GM23338 (cell line): ENCODE data around the gene SESN3. TPM values are rescaled to one million over a fixed set of nuclear protein-coding genes. Genes with fewer than 3 reads are reported as not detected.
A peak's percentile ranks its signal among the peaks of the same experiment; 100 is the strongest.

Experiments
- ATAC-seq: fragments of 200-7000 bp; cut with Tn5 transposase; 3 replicates; pipeline ENCODE4 v1.9.1; 2020
- DNase-seq: peaks from one replicate; pipeline ENCODE4 v3.0.0-alpha.2; 2015; ENCODE audit warnings: low spot score
- H2AFZ ChIP-seq: fragments of 200-600 bp; sonication (generic); 2 replicates; pipeline ENCODE4 v1.8.0; 2016; ENCODE audit warnings: antibody characterized with exemption, mild to moderate bottlenecking, moderate library complexity
- H3F3A ChIP-seq: fragments of 200-600 bp; sonication (generic); replicated peaks from 2 replicates; pipeline ENCODE4 v1.8.0; 2017; ENCODE audit warnings: antibody characterized with exemption, mixed run types, low read depth
- H3K27ac ChIP-seq: fragments of 200-600 bp; sonication (generic); 2 replicates; pipeline ENCODE4 v1.6.1; 2016; ENCODE audit warnings: low read depth
- H3K27me3 ChIP-seq: fragments of 200-600 bp; sonication (generic); 2 replicates; pipeline ENCODE4 v1.8.0; 2016; ENCODE audit warnings: mild to moderate bottlenecking, mixed run types, moderate library complexity; ENCODE audit not compliant: insufficient read depth
- H3K36me3 ChIP-seq: fragments of 200-600 bp; sonication (generic); 2 replicates; pipeline ENCODE4 v1.8.0; 2016; ENCODE audit warnings: mild to moderate bottlenecking; ENCODE audit not compliant: insufficient read depth
- H3K4me1 ChIP-seq: fragments of 200-600 bp; sonication (generic); 2 replicates; pipeline ENCODE4 v1.8.0; 2016; ENCODE audit warnings: mild to moderate bottlenecking, moderate library complexity; ENCODE audit not compliant: insufficient read depth
- H3K4me2 ChIP-seq: fragments of 200-600 bp; sonication (generic); 2 replicates; pipeline ENCODE4 v1.7.1; 2017; ENCODE audit warnings: mixed run types
- H3K4me3 ChIP-seq: fragments of 200-600 bp; sonication (generic); 2 replicates; pipeline ENCODE4 v1.6.1; 2016; ENCODE audit warnings: mixed run types
- H3K79me2 ChIP-seq: fragments of 200-600 bp; sonication (generic); replicated peaks from 2 replicates; pipeline ENCODE4 v1.8.0; 2017; ENCODE audit warnings: mild to moderate bottlenecking; ENCODE audit not compliant: insufficient read depth
- H3K9me2 ChIP-seq: fragments of 200-600 bp; sonication (generic); 2 replicates; pipeline ENCODE4 v1.8.0; 2017; ENCODE audit not compliant: insufficient read depth
- H4K20me1 ChIP-seq: fragments of 200-600 bp; sonication (generic); replicated peaks from 2 replicates; pipeline ENCODE4 v1.8.0; 2017; ENCODE audit warnings: mild to moderate bottlenecking; ENCODE audit not compliant: insufficient read depth
- H3K27ac Mint-ChIP-seq: 2 replicates; pipeline ENCODE4 v1.8.0; 2020; ENCODE audit warnings: inconsistent platforms, mild to moderate bottlenecking, moderate library complexity, mixed read lengths
- H3K27me3 Mint-ChIP-seq: 3 replicates; pipeline ENCODE4 v1.8.0; 2022; ENCODE audit warnings: low read depth, mild to moderate bottlenecking, moderate library complexity, mixed read lengths, inconsistent platforms; ENCODE audit not compliant: insufficient read depth, poor library complexity
- H3K36me3 Mint-ChIP-seq: 3 replicates; pipeline ENCODE4 v1.8.0; 2021; ENCODE audit warnings: low read depth, mild to moderate bottlenecking, inconsistent platforms, moderate library complexity, mixed read lengths
- H3K4me1 Mint-ChIP-seq: 3 replicates; pipeline ENCODE4 v1.8.0; 2020; ENCODE audit warnings: mild to moderate bottlenecking, inconsistent platforms, mixed read lengths
- H3K4me3 Mint-ChIP-seq: 3 replicates; pipeline ENCODE4 v1.8.0; 2021; ENCODE audit warnings: moderate library complexity, mild to moderate bottlenecking, inconsistent platforms, mixed read lengths
- H3K9me3 Mint-ChIP-seq: 3 replicates; pipeline ENCODE4 v1.8.0; 2020; ENCODE audit warnings: moderate library complexity, mild to moderate bottlenecking, inconsistent platforms, mixed read lengths
- EZH2phosphoT487 ChIP-seq: fragments of 200-600 bp; sonication (generic); IDR thresholded peaks from one replicate; pipeline ENCODE4 v1.8.1; 2018; ENCODE audit warnings: antibody characterized with exemption; ENCODE audit not compliant: unreplicated experiment
- POLR2AphosphoS5 ChIP-seq: IDR thresholded peaks from 2 replicates; pipeline ENCODE4 v1.6.1; 2016; ENCODE audit warnings: antibody characterized with exemption, low read depth
- ZNF114 ChIP-seq: fragments of 250-450 bp; sonication (Bioruptor Pico); IDR thresholded peaks from 2 replicates; pipeline ENCODE4 v1.5.0; 2020; ENCODE audit warnings: mild to moderate bottlenecking, moderate library complexity
- ZNF331 ChIP-seq: fragments of 250-450 bp; sonication (Bioruptor Pico); IDR thresholded peaks from 2 replicates; pipeline ENCODE4 v1.5.0; 2020; ENCODE audit warnings: low read depth, mild to moderate bottlenecking, moderate library complexity
- long read RNA-seq: library from polyadenylated mRNA; unstranded; transcript quantifications from one replicate; pipeline ENCODE4 v2.0.0, GENCODE V29; 2020; ENCODE audit not compliant: unreplicated experiment
- polyA plus RNA-seq: library from polyadenylated mRNA; unstranded; fragments of >200 nt; fragmentation: Nextera tagmentation; extraction: Ambion mirVana; gene quantifications from 2 replicates; pipeline ENCODE4 v1.2.1, GENCODE V29; 2016
- total RNA-seq: library from RNA; depleted of rRNA; stranded (reverse); fragments of >200 nt; shearing (Covaris generic); gene quantifications from 2 replicates; pipeline ENCODE4 v1.2.3, GENCODE V29; 2014; rRNA removed
- TF ChIP-seq, protein P1 (sequence below), 2 experiments: fragments of 200-600 bp in 1 of 2; sonication (generic) in 1 of 2; conservative IDR thresholded peaks; 2 replicates each; pipeline versions ENCODE4 v1.5.1 to v1.6.1; 2016 to 2017; ENCODE audit warnings: antibody characterized with exemption in 2 of 2, low read depth in 2 of 2, mild to moderate bottlenecking in 2 of 2, moderate library complexity in 1 of 2
- TF ChIP-seq, protein P2 (sequence below): IDR thresholded peaks from one replicate; pipeline ENCODE4 v1.6.1; 2018; ENCODE audit warnings: antibody characterized with exemption; ENCODE audit not compliant: unreplicated experiment

SESN3 gene, protein sequence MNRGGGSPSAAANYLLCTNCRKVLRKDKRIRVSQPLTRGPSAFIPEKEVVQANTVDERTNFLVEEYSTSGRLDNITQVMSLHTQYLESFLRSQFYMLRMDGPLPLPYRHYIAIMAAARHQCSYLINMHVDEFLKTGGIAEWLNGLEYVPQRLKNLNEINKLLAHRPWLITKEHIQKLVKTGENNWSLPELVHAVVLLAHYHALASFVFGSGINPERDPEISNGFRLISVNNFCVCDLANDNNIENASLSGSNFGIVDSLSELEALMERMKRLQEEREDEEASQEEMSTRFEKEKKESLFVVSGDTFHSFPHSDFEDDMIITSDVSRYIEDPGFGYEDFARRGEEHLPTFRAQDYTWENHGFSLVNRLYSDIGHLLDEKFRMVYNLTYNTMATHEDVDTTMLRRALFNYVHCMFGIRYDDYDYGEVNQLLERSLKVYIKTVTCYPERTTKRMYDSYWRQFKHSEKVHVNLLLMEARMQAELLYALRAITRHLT
- 30.5 and 32.4 TPM in 2 replicates for total RNA-seq
- 5.3 and 5.5 TPM in 2 replicates for polyA plus RNA-seq
- long read RNA-seq: 0 reads

DNA sequence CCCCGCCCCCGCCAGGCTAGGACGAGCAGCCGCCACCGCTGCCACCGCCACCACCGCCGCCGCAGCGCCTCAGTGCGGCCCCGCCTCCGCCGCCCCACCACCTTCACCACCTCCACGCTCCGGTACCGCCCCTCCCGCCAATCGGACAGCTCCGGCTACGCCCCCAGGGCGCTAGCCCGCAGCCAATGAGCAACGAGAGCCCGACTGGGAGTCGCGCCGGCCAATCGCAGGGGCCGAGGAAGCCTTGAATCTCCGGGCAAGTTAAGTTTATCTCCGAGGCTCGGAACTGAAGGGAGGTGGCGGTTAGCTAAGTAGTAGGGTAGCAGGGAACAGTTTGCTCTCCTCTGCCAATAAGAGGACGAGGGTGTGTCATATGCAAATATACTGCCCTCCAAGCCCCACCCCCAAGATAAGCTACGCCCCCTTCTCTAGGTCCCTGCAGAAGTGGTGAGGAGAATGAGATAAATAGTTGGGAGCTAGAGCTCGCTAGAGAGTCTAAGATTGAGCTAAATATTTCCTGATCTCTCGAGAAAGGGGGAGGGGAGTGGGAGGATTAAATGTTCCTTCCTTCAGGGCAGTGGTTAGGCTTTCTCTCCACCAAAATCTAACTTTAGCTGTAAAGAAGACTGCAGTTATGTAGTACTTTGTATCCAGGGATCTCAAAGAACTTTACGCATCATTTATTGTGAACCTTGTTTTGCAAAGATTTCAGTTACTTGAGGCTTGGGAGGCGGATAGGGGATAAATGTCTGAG is at the start of gene SESN3:
TSS of gene SESN3 (minus strand) at position 76 of the 754 bp plus-strand sequence. CDS start 342 bp downstream, outside the sequence.
- no peak within 1 kb of the TSS; the same call in 2 of the 3 replicates for H3K4me3 Mint-ChIP-seq

DNA sequence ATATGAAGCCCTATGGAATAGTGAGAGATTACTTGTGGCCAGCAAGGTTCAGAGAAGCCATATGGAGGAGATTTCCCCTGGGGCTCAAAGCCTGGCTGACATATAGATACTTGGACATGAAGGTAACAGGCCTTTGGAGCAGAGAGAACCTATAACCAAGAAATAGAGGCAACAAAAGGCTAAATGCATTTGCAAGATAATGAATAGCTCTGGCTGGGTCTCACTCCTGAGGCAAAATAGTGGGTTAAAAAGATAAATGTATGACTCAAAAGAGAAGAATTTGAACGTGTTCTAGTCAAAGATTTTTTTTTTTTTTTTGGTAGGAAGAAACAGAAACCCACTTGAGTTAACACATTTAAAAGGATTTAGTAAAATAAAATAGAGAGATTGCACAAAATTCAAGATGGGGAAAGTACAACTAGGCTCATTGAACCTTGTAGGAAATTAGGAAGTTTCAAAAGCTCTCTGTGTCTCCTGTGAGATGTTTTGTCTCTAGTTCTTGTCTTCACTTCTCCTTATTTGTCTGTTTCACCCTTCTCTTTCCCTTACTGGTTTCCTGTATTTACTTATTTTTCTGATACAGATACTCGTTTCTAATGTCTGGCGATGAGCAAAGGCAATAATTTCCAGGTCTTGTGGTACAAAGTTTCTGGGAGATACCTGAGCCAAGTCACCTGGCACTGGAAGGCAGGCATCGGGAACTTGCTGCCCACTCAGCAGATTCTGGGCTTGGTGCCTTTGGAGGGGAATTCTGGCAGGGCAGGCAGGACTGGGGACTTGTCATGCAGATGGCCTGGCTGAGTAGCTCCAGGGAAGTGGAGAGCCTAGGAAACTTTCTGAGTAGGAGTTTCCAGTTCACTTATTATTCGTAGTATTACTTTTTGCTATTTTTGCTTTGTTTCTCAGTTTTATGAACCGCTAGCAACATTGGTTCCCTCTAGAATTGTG is 49.2 kb upstream of the SESN3 start:
- H2AFZ ChIP-seq: no peak overlapping the region
- H3K4me1 Mint-ChIP-seq: peaks cover 31% of the 10 kb centered on the region
- peak overlapping the region; percentile 68 for H3K27ac Mint-ChIP-seq
- H3K27me3 ChIP-seq: no peaks in the 10 kb centered on the region
- H3K27ac ChIP-seq: peak overlapping the region; percentile 43; the same call in 1 of the 2 replicates
- no peaks in the 10 kb centered on the region; the same call in 1 of the 2 replicates for H3K9me2 ChIP-seq
- ATAC-seq (peak; percentile 92), DNase-seq (peak; percentile 62)
- peaks cover 42% of the 10 kb centered on the region for H3K4me1 ChIP-seq
- 0 out of 2 replicates have a peak, but pooled peaks cover 4% of the 10 kb centered on the region for H3F3A ChIP-seq
- no peaks in the 10 kb centered on the region for H3K79me2 ChIP-seq
- H3K36me3 Mint-ChIP-seq: no peaks in the 10 kb centered on the region
- peak overlapping the region; percentile 4; the same call in 1 of the 3 replicates for H3K4me3 Mint-ChIP-seq
- no peaks in the 10 kb centered on the region for H3K36me3 ChIP-seq
- H4K20me1 ChIP-seq: no peaks in the 10 kb centered on the region
- H3K27me3 Mint-ChIP-seq: peaks cover 4% of the 10 kb centered on the region
- no peaks in the 10 kb centered on the region for H3K9me3 Mint-ChIP-seq
- peak overlapping the region; percentile 46 for H3K4me2 ChIP-seq
- no peak overlapping the region for H3K4me3 ChIP-seq
- TF ChIP-seq ZNF114 (CRISPR knock-in tag): no peak
- TF ChIP-seq, protein P1, sequence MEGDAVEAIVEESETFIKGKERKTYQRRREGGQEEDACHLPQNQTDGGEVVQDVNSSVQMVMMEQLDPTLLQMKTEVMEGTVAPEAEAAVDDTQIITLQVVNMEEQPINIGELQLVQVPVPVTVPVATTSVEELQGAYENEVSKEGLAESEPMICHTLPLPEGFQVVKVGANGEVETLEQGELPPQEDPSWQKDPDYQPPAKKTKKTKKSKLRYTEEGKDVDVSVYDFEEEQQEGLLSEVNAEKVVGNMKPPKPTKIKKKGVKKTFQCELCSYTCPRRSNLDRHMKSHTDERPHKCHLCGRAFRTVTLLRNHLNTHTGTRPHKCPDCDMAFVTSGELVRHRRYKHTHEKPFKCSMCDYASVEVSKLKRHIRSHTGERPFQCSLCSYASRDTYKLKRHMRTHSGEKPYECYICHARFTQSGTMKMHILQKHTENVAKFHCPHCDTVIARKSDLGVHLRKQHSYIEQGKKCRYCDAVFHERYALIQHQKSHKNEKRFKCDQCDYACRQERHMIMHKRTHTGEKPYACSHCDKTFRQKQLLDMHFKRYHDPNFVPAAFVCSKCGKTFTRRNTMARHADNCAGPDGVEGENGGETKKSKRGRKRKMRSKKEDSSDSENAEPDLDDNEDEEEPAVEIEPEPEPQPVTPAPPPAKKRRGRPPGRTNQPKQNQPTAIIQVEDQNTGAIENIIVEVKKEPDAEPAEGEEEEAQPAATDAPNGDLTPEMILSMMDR (conservative IDR thresholded peaks at IDR 0.05; ENCODE audit: low read depth in 2 of 2): no peak
- TF ChIP-seq, protein P2, sequence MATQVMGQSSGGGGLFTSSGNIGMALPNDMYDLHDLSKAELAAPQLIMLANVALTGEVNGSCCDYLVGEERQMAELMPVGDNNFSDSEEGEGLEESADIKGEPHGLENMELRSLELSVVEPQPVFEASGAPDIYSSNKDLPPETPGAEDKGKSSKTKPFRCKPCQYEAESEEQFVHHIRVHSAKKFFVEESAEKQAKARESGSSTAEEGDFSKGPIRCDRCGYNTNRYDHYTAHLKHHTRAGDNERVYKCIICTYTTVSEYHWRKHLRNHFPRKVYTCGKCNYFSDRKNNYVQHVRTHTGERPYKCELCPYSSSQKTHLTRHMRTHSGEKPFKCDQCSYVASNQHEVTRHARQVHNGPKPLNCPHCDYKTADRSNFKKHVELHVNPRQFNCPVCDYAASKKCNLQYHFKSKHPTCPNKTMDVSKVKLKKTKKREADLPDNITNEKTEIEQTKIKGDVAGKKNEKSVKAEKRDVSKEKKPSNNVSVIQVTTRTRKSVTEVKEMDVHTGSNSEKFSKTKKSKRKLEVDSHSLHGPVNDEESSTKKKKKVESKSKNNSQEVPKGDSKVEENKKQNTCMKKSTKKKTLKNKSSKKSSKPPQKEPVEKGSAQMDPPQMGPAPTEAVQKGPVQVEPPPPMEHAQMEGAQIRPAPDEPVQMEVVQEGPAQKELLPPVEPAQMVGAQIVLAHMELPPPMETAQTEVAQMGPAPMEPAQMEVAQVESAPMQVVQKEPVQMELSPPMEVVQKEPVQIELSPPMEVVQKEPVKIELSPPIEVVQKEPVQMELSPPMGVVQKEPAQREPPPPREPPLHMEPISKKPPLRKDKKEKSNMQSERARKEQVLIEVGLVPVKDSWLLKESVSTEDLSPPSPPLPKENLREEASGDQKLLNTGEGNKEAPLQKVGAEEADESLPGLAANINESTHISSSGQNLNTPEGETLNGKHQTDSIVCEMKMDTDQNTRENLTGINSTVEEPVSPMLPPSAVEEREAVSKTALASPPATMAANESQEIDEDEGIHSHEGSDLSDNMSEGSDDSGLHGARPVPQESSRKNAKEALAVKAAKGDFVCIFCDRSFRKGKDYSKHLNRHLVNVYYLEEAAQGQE: no peak

More for the DNA sequence above, at the start of gene SESN3:
- peak; percentile 99 for DNase-seq
- Histone ChIP-seq H3K36me3 (no peaks in the 10 kb centered on the region), H3K27me3 (peaks cover 31% of the 10 kb centered on the region), H3K4me1 (peaks cover 41% of the 10 kb centered on the region), H3K4me2 (peak within 1 kb of the TSS; percentile 85), H3K9me2 (no peaks in the 10 kb centered on the region), H3K79me2 (peaks cover 38% of the 10 kb centered on the region), H3K4me3 (peak within 1 kb of the TSS; percentile 72), H4K20me1 (no peaks in the 10 kb centered on the region), H3F3A (no peaks in the 10 kb centered on the region), H3K27ac (peak within 1 kb of the TSS; percentile 52; the same call in 1 of the 2 replicates), H2AFZ (peak within 1 kb of the TSS; percentile 72)
- no peaks in the 10 kb centered on the region; the same call in 2 of the 3 replicates for H3K9me3 Mint-ChIP-seq
- peak; percentile 89 for ATAC-seq
- TF ChIP-seq EZH2phosphoT487: no peak
- TF ChIP-seq, protein P1 (conservative IDR thresholded peaks at IDR 0.05; ENCODE audit: low read depth in 2 of 2): peak in 1 of 2 experiments; percentile 16; a peak in 1 of 4 replicates
- TF ChIP-seq POLR2AphosphoS5: peak; percentile 59
- no peak for TF ChIP-seq ZNF331 (CRISPR knock-in tag)
- H3K27me3 Mint-ChIP-seq: peaks cover 15% of the 10 kb centered on the region
- peaks cover 42% of the 10 kb centered on the region for H3K4me1 Mint-ChIP-seq
- no peaks in the 10 kb centered on the region for H3K36me3 Mint-ChIP-seq
- H3K27ac Mint-ChIP-seq: peak within 1 kb of the TSS; percentile 76
